Uterus (tissue), 4 donors: ENCODE results near the gene MPC1. TPM values are rescaled to one million over a fixed set of nuclear protein-coding genes. Genes with fewer than 3 reads are reported as not detected.

Experiments used
- DNase-seq, 2 donors: peaks; one replicate each; pipeline ENCODE4 v3.0.0-alpha.2; 2019 to 2020
- H3K27ac ChIP-seq, 2 donors: fragments of 200-600 bp; sonication (generic); 1 replicate in 1 of 2; 2 replicates in 1 of 2; pipeline ENCODE4 v1.5.1; 2016 to 2018
- H3K27me3 ChIP-seq, 2 donors: fragments of 200-600 bp; sonication (generic); one replicate each; pipeline ENCODE4 v1.5.1; 2018 to 2019; ENCODE audit warnings: control low read depth in 1 of 2
- H3K36me3 ChIP-seq, 2 donors: fragments of 200-600 bp; sonication (generic); one replicate each; pipeline ENCODE4 v1.5.1; 2019; ENCODE audit warnings: control low read depth in 1 of 2
- H3K4me1 ChIP-seq, 2 donors: fragments of 200-600 bp; sonication (generic); one replicate each; pipeline ENCODE4 v1.5.1; 2018 to 2019; ENCODE audit warnings: control low read depth in 1 of 2
- H3K4me3 ChIP-seq, 2 donors: fragments of 200-600 bp; sonication (generic); 1 replicate in 1 of 2; 2 replicates in 1 of 2; pipeline ENCODE4 v1.5.1; 2018 to 2019; ENCODE audit warnings: mild to moderate bottlenecking in 1 of 2
- H3K9me3 ChIP-seq, 2 donors: fragments of 200-600 bp; sonication (generic); one replicate each; pipeline ENCODE4 v1.5.1; 2019; ENCODE audit warnings: control low read depth in 1 of 2
- POLR2A ChIP-seq, 2 donors: fragments of 450-650 bp; IDR thresholded peaks; one replicate each; pipeline ENCODE4 v1.6.1; 2016; ENCODE audit warnings: antibody characterized with exemption in 2 of 2, mild to moderate bottlenecking in 1 of 2, moderate library complexity in 1 of 2
- intact Hi-C: fragments of 100-400 bp; cut with DNase I; formaldehyde crosslinking; loops from one replicate; pipeline ENCODE4 v1.15.1; 2023; ENCODE audit warnings: low total_unique reads
- total RNA-seq, 4 donors: library from RNA; depleted of rRNA in 3 of 4; stranded (reverse); fragments of >200 nt in 3 of 4; gene quantifications; one replicate each; pipeline versions ENCODE4 v1.1.0 to v1.2.4, GENCODE V29; 2014 to 2023
- TF ChIP-seq, protein P1 (sequence below), 4 experiments: fragments of 200-600 bp in 2 of 4; fragments of 450-650 bp in 2 of 4; sonication (generic) in 2 of 4; IDR thresholded peaks; one replicate each; pipeline ENCODE4 v1.5.1; 2016 to 2019; ENCODE audit warnings: antibody characterized with exemption in 4 of 4, mild to moderate bottlenecking in 2 of 4, moderate library complexity in 1 of 4
- donor health status: DM: yes; HTN: yes; CAD: no.

Gene MPC1
- total RNA-seq, 4 donors from 2014 or later, result 14.1 to 62.1 (median 41.7) TPM

DNA sequence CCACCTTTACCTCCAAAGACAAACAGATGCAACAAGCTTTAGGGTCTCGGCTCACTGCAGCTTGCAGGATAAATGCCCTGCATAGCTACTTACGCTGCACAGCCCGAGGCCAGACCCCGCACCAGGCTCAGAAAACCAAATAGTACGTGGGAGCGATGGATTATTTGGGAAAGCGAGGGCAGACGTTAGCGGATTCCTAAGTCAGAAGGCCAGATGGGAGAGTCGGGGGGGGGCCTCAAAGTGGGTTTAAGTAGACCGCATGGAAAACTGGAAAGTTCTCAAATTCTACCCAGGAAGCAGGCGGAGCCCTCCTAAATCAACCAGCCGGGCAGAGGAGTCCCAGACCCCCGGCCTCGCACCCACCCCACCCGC is 40.8 kb downstream of the MPC1 start:
- Histone ChIP-seq H3K9me3 (no peaks in the 10 kb centered on the region), H3K4me1 (peaks cover 10 to 13% of the 10 kb centered on the region in 2 donors), H3K27ac (peak overlapping the region; percentile 80 to 85), H3K4me3 (peak overlapping the region; percentile 97 to 99), H3K27me3 (no peaks in the 10 kb centered on the region), H3K36me3 (no peaks in the 10 kb centered on the region)
- TF ChIP-seq, protein P1, sequence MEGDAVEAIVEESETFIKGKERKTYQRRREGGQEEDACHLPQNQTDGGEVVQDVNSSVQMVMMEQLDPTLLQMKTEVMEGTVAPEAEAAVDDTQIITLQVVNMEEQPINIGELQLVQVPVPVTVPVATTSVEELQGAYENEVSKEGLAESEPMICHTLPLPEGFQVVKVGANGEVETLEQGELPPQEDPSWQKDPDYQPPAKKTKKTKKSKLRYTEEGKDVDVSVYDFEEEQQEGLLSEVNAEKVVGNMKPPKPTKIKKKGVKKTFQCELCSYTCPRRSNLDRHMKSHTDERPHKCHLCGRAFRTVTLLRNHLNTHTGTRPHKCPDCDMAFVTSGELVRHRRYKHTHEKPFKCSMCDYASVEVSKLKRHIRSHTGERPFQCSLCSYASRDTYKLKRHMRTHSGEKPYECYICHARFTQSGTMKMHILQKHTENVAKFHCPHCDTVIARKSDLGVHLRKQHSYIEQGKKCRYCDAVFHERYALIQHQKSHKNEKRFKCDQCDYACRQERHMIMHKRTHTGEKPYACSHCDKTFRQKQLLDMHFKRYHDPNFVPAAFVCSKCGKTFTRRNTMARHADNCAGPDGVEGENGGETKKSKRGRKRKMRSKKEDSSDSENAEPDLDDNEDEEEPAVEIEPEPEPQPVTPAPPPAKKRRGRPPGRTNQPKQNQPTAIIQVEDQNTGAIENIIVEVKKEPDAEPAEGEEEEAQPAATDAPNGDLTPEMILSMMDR (IDR thresholded peaks at IDR 0.05), result no peak
- no peak for TF ChIP-seq POLR2A (IDR thresholded peaks at IDR 0.05)
- DNase-seq, result no peak
- intact Hi-C loops, result no loop called here

DNA sequence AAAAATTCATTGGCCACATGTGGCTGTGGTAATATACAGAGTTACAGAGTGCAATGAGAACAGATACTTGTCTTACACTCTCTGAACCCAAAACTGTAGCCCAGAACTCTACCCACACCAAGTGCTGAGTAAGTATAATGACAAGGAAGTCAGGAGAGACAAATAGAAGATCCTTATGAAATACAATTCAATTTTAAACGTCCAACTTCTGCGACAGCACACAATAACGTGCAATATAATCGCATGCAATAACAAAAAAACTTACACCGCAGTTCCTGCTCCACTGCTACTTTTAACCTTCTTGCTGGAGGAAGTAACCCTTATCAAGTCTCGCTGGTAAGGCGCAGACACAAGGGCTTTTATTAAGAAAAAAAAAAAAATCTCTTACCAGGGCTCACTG is 41.3 kb downstream of the MPC1 start:
- Histone ChIP-seq H3K9me3 (no peaks in the 10 kb centered on the region), H3K4me3 (peak overlapping the region; percentile 97 to 99), H3K4me1 (peaks cover 12 to 13% of the 10 kb centered on the region in 2 donors), H3K27ac (peak overlapping the region in 1 of 2 donors; percentile 85), H3K36me3 (no peaks in the 10 kb centered on the region), H3K27me3 (no peaks in the 10 kb centered on the region)
- TF ChIP-seq, protein P1 (IDR thresholded peaks at IDR 0.05), result no peak
- TF ChIP-seq POLR2A (IDR thresholded peaks at IDR 0.05), result no peak
- DNase-seq, result no peak
- intact Hi-C loops, result no loop called here

DNA sequence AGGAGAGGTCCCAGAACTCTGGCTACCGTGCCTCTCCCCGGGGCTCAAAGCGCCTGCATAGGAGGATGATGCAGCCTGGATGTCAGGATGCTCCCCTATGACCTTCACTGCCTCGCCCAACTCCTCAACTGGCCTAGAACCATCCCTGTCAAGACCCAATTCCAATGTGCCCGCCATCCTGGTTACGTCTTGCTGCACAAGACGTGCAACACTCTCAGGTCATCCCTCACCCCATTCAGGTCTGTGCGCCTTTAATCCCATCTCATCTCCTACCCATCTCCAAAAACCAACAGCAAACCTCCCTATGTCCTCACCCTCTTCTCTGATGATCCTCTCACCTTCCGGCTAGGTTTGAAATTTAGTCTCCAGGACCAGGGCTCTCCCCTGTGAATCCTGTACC is 43.9 kb downstream of the MPC1 start:
- H3K4me1 ChIP-seq, result peaks cover 12 to 13% of the 10 kb centered on the region in 2 donors

DNA sequence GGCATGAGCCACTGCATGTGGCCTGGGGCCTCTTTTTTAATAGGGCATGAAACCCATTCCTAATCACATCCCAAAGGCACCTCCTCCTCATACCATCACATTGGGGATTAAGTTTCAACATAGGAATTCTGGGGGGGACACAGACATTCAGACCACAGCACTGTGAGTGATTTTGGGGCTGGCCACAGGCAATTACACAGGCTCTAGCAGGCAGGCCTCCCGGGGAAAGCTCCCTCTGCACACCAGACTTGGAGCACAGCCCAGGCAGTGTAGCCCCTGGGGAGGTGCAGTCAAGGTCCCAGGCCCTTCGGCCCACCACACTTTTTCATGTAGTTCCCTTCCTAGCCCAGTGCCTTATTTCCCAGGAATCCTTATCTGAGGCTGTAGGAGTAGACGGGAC is 45.9 kb downstream of the MPC1 start:
- H3K4me1 ChIP-seq, result peaks cover 12 to 13% of the 10 kb centered on the region in 2 donors
- DNase-seq, result no peak
- TF ChIP-seq POLR2A (IDR thresholded peaks at IDR 0.05), result no peak
- TF ChIP-seq, protein P1 (IDR thresholded peaks at IDR 0.05), result no peak
- no peak overlapping the region for H3K27ac ChIP-seq
- no peaks in the 10 kb centered on the region for H3K36me3 ChIP-seq
- no peaks in the 10 kb centered on the region for H3K9me3 ChIP-seq
- intact Hi-C loops, result no loop called here
- H3K4me3 ChIP-seq, result no peak overlapping the region
- no peaks in the 10 kb centered on the region for H3K27me3 ChIP-seq

More for the DNA sequence above, 43.9 kb downstream of the MPC1 start:
- TF ChIP-seq, protein P1 (IDR thresholded peaks at IDR 0.05), result no peak
- TF ChIP-seq POLR2A (IDR thresholded peaks at IDR 0.05), result no peak
- no peak overlapping the region for H3K4me3 ChIP-seq
- H3K36me3 ChIP-seq, result no peaks in the 10 kb centered on the region
- DNase-seq, result no peak
- H3K9me3 ChIP-seq, result no peaks in the 10 kb centered on the region
- H3K27me3 ChIP-seq, result no peaks in the 10 kb centered on the region
- H3K27ac ChIP-seq, result no peak overlapping the region
- intact Hi-C loops, result no loop called here

DNA sequence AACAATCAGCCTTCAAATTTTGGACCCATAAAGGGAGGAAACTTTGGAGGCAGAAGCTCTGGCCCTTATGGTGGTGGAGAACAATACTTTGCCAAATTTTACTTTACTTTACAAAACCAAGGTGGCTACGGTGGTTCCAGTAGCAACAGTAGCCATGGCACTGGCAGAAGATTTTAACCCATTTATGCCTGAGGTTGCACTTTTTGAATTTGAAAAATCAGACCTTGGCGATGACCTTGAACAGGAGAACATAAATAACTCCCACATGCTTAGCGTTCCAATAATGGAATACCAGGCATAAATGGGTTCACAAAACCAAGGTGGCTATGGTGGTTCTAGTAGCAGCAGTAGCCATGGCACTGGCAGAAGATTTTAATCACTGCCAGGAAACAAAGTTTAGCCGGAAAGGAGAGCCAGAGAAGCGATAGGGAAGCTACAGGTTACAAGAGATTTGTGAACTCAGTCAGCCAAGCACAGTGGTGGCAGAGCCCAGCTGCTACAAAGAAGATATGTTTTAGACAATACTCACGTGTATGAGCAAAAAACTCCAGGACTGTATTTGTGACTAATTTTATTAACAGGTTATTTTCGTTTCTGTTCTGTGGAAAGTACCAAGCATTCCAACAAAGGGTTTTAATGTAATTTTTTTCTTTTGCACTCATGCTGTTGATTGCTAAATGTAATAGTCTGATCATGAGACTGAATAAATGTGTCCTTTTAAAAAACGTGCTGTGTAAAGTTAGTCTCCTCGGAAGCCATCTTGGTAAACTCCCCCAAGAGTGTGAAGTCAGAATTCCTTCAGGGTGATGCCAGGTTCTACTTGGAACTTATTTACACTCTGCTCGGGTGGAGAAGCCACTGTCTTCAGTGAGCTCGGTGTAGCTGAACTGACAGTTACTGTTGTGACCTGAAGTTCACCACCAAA is 47.1 kb downstream of the MPC1 start:
- TF ChIP-seq, protein P1 (IDR thresholded peaks at IDR 0.05), result no peak
- TF ChIP-seq POLR2A (IDR thresholded peaks at IDR 0.05), result no peak
- Histone ChIP-seq H3K4me1 (peaks cover 6 to 11% of the 10 kb centered on the region in 2 donors), H3K36me3 (no peaks in the 10 kb centered on the region), H3K9me3 (no peaks in the 10 kb centered on the region), H3K27ac (no peak overlapping the region), H3K27me3 (no peaks in the 10 kb centered on the region), H3K4me3 (no peak overlapping the region)
- no peak for DNase-seq
- intact Hi-C loops, result no loop called here
